ENCODE data around the gene GPC5. TPM values are rescaled to one million over a fixed set of nuclear protein-coding genes. Genes with fewer than 3 reads are reported as not detected.

Gene GPC5
- total RNA-seq, 1 experiment from 2014 or later: 0.21 TPM

DNA sequence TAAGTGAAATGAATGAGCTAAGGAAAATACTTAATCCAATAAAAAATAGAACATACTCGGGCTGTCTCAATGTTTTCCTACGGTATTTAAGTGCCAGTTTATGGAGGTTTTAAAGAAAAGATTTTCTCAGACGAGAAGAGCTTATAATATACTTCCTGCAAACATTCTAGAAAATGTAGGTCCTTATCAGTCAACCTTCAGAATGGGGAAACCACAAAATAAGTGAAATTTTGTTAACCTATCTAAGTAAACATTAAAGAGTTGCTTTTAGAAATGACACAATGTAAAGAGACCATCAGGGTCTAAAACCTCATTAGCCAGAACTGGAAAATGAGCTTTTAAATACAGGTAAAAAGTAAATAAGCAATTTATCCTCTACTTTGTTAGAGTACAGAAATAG is 38.8 kb upstream of the GPC5 start:
- Histone ChIP-seq H3K27ac (ENCODE audit: low read depth, low read length, poor library complexity, severe bottlenecking) (no peak overlapping the region), H3K36me3 (ENCODE audit: insufficient read depth, low read length, poor library complexity, severe bottlenecking) (peaks cover 30% of the 10 kb centered on the region), H3K4me1 (ENCODE audit: insufficient read depth, low read length, poor library complexity, severe bottlenecking) (no peaks in the 10 kb centered on the region), H3K9me3 (ENCODE audit: low read depth, low read length, poor library complexity, severe bottlenecking) (no peaks in the 10 kb centered on the region), H3K4me3 (ENCODE audit: low read depth, low read length, poor library complexity, severe bottlenecking) (no peak overlapping the region), H3K27me3 (replicated peaks; ENCODE audit: insufficient read depth, low read depth, low read length, poor library complexity) (no peaks in the 10 kb centered on the region)
- ChIA-PET POLR2A (ENCODE audit: low non-redundant PET) (interaction anchor here (0.5 kb wide), 1 partner anchor 181 kb away, joined by 4 read pairs; no protein-coding TSS in a partner anchor), CTCF (no interaction called here)
- intact Hi-C loops (cut with micrococcal nuclease; ENCODE audit: unreplicated experiment): no loop called here
- no TSS peak for BruUV-seq (replicated peaks)
- TF ChIP-seq EZH2 (IDR thresholded peaks at IDR 0.05; ENCODE audit: borderline replicate concordance, low read depth, low read length, poor library complexity, severe bottlenecking): no peak
- TF ChIP-seq, protein P1, sequence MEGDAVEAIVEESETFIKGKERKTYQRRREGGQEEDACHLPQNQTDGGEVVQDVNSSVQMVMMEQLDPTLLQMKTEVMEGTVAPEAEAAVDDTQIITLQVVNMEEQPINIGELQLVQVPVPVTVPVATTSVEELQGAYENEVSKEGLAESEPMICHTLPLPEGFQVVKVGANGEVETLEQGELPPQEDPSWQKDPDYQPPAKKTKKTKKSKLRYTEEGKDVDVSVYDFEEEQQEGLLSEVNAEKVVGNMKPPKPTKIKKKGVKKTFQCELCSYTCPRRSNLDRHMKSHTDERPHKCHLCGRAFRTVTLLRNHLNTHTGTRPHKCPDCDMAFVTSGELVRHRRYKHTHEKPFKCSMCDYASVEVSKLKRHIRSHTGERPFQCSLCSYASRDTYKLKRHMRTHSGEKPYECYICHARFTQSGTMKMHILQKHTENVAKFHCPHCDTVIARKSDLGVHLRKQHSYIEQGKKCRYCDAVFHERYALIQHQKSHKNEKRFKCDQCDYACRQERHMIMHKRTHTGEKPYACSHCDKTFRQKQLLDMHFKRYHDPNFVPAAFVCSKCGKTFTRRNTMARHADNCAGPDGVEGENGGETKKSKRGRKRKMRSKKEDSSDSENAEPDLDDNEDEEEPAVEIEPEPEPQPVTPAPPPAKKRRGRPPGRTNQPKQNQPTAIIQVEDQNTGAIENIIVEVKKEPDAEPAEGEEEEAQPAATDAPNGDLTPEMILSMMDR (conservative IDR thresholded peaks at IDR 0.05; ENCODE audit: low read depth, low read length): no peak
- no peak for DNase-seq (ENCODE audit: low spot score)

DNA sequence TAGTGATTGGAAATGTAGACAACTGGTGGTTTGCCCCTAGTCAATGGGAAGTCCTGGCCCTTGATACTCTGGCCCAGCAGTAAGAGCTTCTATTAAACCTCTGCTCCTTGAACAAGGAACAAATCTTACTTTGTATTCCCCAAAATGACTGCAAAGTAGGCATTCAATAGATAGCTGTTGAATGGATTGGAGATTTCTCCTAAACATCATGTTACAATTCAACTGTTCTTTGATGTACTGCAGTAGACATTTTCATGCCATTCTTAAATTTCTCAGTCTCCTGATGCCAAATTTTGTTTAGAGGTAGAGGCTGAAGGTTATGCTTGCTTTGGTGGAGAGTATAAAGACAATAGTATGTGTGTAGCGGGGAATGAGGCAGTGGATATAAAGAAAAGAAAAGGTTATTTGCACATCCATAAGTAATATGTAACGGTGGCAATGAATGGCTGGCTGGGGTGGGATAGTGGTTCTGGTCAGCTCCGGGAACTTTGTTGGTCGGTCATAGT is 38.1 kb upstream of the GPC5 start:
- Histone ChIP-seq H3K4me1 (ENCODE audit: insufficient read depth, low read length, poor library complexity, severe bottlenecking) (no peaks in the 10 kb centered on the region), H3K4me3 (ENCODE audit: low read depth, low read length, poor library complexity, severe bottlenecking) (no peak overlapping the region), H3K27me3 (replicated peaks; ENCODE audit: insufficient read depth, low read depth, low read length, poor library complexity) (no peaks in the 10 kb centered on the region), H3K36me3 (ENCODE audit: insufficient read depth, low read length, poor library complexity, severe bottlenecking) (peaks cover 23% of the 10 kb centered on the region), H3K27ac (ENCODE audit: low read depth, low read length, poor library complexity, severe bottlenecking) (no peak overlapping the region), H3K9me3 (ENCODE audit: low read depth, low read length, poor library complexity, severe bottlenecking) (no peaks in the 10 kb centered on the region)
- intact Hi-C loops (cut with micrococcal nuclease; ENCODE audit: unreplicated experiment): no loop called here
- DNase-seq (ENCODE audit: low spot score): no peak
- BruUV-seq (replicated peaks): no TSS peak
- POLR2A ChIA-PET (ENCODE audit: low non-redundant PET): no interaction called here
- no peak for TF ChIP-seq EZH2 (IDR thresholded peaks at IDR 0.05; ENCODE audit: borderline replicate concordance, low read depth, low read length, poor library complexity, severe bottlenecking)
- TF ChIP-seq, protein P1 (conservative IDR thresholded peaks at IDR 0.05; ENCODE audit: low read depth, low read length): no peak
- CTCF ChIA-PET: no interaction called here

DNA sequence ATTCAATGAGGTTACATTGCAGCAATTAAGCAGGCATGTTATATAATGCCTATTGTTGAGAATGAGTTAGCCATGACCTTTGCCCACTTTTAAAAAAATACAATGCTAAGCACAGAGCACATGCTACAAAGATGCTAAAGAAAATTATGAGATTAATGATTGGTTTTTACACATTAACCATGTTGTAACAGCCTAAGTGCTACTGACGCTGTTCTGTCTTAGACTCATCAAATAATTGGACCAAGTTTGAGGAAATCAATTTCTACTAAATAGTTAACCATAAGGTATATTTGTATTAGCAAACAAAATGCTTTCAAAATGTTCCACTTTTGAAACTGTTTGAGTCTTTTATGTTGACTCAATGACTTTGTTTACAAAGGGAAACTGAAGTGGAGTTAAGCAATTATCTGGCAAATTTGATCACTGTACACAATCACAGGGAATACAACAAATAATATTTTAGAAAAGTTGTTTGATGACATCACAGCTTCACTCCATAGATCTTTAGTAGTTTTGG is 36.6 kb upstream of the GPC5 start:
- POLR2A ChIA-PET (ENCODE audit: low non-redundant PET): no interaction called here
- BruUV-seq (replicated peaks): no TSS peak

More for the DNA sequence above, 36.6 kb upstream of the GPC5 start:
- DNase-seq (ENCODE audit: low spot score): no peak
- Histone ChIP-seq H3K4me1 (ENCODE audit: insufficient read depth, low read length, poor library complexity, severe bottlenecking) (no peaks in the 10 kb centered on the region), H3K36me3 (ENCODE audit: insufficient read depth, low read length, poor library complexity, severe bottlenecking) (peaks cover 8% of the 10 kb centered on the region), H3K9me3 (ENCODE audit: low read depth, low read length, poor library complexity, severe bottlenecking) (no peaks in the 10 kb centered on the region), H3K4me3 (ENCODE audit: low read depth, low read length, poor library complexity, severe bottlenecking) (no peak overlapping the region), H3K27ac (ENCODE audit: low read depth, low read length, poor library complexity, severe bottlenecking) (no peak overlapping the region), H3K27me3 (replicated peaks; ENCODE audit: insufficient read depth, low read depth, low read length, poor library complexity) (no peaks in the 10 kb centered on the region)
- intact Hi-C loops (cut with micrococcal nuclease; ENCODE audit: unreplicated experiment): no loop called here
- CTCF ChIA-PET: no interaction called here
- no peak for TF ChIP-seq EZH2 (IDR thresholded peaks at IDR 0.05; ENCODE audit: borderline replicate concordance, low read depth, low read length, poor library complexity, severe bottlenecking)
- TF ChIP-seq, protein P1 (conservative IDR thresholded peaks at IDR 0.05; ENCODE audit: low read depth, low read length): no peak

Data from A673 (cell line).